SK-N-SH treated with all-trans-retinoic acid at 6 μM for 48 hours (cell line): Measurements from ENCODE around the gene RGS6.

Source experiments
- ARNTL ChIP-seq: fragments of 450-650 bp; formaldehyde crosslinking; IDR thresholded peaks from 2 replicates; pipeline ENCODE4 v1.5.0; 2020; ENCODE audit warnings: low read depth, mild to moderate bottlenecking, moderate library complexity, borderline replicate concordance
- BACH2 ChIP-seq: fragments of 250-450 bp; sonication (Bioruptor Pico); IDR thresholded peaks from 2 replicates; pipeline ENCODE4 v1.9.0; 2021; ENCODE audit warnings: mild to moderate bottlenecking, borderline replicate concordance
- CSDC2 ChIP-seq: fragments of 250-450 bp; sonication (Bioruptor Pico); IDR thresholded peaks from 2 replicates; pipeline ENCODE4 v1.5.0; 2020; ENCODE audit warnings: mild to moderate bottlenecking, moderate library complexity
- ISL1 ChIP-seq: fragments of 250-450 bp; sonication (Bioruptor Pico); IDR thresholded peaks from 2 replicates; pipeline ENCODE4 v2.1.2; 2022; ENCODE audit warnings: mild to moderate bottlenecking, moderate library complexity
- OSR1 ChIP-seq: fragments of 250-450 bp; sonication (Bioruptor Pico); IDR thresholded peaks from 2 replicates; pipeline ENCODE4 v1.8.0; 2022; ENCODE audit warnings: moderate library complexity, mild to moderate bottlenecking, inconsistent platforms
- POU6F1 ChIP-seq: fragments of 250-450 bp; sonication (Bioruptor Pico); IDR thresholded peaks from 2 replicates; pipeline ENCODE4 v1.8.0; 2021; ENCODE audit warnings: low read depth, mild to moderate bottlenecking, moderate library complexity, borderline replicate concordance
- PPARA ChIP-seq: fragments of 250-450 bp; sonication (Bioruptor Pico); IDR thresholded peaks from 2 replicates; pipeline ENCODE4 v1.5.0; 2020; ENCODE audit warnings: mild to moderate bottlenecking, borderline replicate concordance
- ZC3H10 ChIP-seq: fragments of 250-450 bp; sonication (Bioruptor Pico); IDR thresholded peaks from 2 replicates; pipeline ENCODE4 v1.5.1; 2021; ENCODE audit warnings: mild to moderate bottlenecking, moderate library complexity
- ZFP3 ChIP-seq: fragments of 250-450 bp; sonication (Bioruptor Pico); IDR thresholded peaks from 2 replicates; pipeline ENCODE4 v1.5.0; 2020; ENCODE audit warnings: mild to moderate bottlenecking, moderate library complexity
- ZFP30 ChIP-seq: fragments of 450-650 bp; formaldehyde crosslinking; IDR thresholded peaks from 2 replicates; pipeline ENCODE4 v1.5.0; 2022; ENCODE audit warnings: mild to moderate bottlenecking, moderate library complexity
- ZNF565 ChIP-seq: fragments of 450-650 bp; formaldehyde crosslinking; conservative IDR thresholded peaks from 2 replicates; pipeline ENCODE4 v1.5.0; 2020; ENCODE audit warnings: low read depth, mild to moderate bottlenecking, moderate library complexity
- TF ChIP-seq, protein P1 (sequence below): fragments of 250-450 bp; sonication (Bioruptor Pico); IDR thresholded peaks from 2 replicates; pipeline ENCODE4 v1.8.0; 2020; ENCODE audit warnings: mild to moderate bottlenecking, moderate library complexity, borderline replicate concordance
- TF ChIP-seq, protein P2 (sequence below): fragments of 250-450 bp; sonication (Bioruptor Pico); IDR thresholded peaks from 2 replicates; pipeline ENCODE4 v1.5.1; 2020; ENCODE audit warnings: low read depth, mild to moderate bottlenecking, moderate library complexity
- TF ChIP-seq, protein P3 (sequence below): fragments of 250-450 bp; sonication (Bioruptor Pico); IDR thresholded peaks from 2 replicates; pipeline ENCODE4 v1.5.1; 2021; ENCODE audit warnings: mild to moderate bottlenecking, moderate library complexity

- TF ChIP-seq PPARA (no peak), ZFP30 (no peak), POU6F1 (CRISPR knock-in tag) (no peak), OSR1 (CRISPR knock-in tag) (no peak), BACH2 (CRISPR knock-in tag) (no peak), ARNTL (CRISPR knock-in tag) (no peak), ZFP3 (CRISPR knock-in tag) (no peak), ZC3H10 (no peak), ZNF565 (CRISPR knock-in tag) (no peak), ISL1 (no peak), CSDC2 (CRISPR knock-in tag) (no peak)
- TF ChIP-seq, protein P1, sequence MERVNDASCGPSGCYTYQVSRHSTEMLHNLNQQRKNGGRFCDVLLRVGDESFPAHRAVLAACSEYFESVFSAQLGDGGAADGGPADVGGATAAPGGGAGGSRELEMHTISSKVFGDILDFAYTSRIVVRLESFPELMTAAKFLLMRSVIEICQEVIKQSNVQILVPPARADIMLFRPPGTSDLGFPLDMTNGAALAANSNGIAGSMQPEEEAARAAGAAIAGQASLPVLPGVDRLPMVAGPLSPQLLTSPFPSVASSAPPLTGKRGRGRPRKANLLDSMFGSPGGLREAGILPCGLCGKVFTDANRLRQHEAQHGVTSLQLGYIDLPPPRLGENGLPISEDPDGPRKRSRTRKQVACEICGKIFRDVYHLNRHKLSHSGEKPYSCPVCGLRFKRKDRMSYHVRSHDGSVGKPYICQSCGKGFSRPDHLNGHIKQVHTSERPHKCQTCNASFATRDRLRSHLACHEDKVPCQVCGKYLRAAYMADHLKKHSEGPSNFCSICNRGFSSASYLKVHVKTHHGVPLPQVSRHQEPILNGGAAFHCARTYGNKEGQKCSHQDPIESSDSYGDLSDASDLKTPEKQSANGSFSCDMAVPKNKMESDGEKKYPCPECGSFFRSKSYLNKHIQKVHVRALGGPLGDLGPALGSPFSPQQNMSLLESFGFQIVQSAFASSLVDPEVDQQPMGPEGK (CRISPR knock-in tag) = no peak
- TF ChIP-seq, protein P2, sequence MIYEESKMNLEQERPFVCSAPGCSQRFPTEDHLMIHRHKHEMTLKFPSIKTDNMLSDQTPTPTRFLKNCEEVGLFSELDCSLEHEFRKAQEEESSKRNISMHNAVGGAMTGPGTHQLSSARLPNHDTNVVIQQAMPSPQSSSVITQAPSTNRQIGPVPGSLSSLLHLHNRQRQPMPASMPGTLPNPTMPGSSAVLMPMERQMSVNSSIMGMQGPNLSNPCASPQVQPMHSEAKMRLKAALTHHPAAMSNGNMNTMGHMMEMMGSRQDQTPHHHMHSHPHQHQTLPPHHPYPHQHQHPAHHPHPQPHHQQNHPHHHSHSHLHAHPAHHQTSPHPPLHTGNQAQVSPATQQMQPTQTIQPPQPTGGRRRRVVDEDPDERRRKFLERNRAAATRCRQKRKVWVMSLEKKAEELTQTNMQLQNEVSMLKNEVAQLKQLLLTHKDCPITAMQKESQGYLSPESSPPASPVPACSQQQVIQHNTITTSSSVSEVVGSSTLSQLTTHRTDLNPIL = no peak
- TF ChIP-seq, protein P3, sequence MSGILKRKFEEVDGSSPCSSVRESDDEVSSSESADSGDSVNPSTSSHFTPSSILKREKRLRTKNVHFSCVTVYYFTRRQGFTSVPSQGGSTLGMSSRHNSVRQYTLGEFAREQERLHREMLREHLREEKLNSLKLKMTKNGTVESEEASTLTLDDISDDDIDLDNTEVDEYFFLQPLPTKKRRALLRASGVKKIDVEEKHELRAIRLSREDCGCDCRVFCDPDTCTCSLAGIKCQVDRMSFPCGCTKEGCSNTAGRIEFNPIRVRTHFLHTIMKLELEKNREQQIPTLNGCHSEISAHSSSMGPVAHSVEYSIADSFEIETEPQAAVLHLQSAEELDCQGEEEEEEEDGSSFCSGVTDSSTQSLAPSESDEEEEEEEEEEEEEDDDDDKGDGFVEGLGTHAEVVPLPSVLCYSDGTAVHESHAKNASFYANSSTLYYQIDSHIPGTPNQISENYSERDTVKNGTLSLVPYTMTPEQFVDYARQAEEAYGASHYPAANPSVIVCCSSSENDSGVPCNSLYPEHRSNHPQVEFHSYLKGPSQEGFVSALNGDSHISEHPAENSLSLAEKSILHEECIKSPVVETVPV = no peak
Observed at GRCh38 chr14:71913342-71913741, 18.9 kb upstream of the RGS6 start.
